Ishikawa (cell line): ENCODE measurements around the gene FOXJ2.

Source experiments
- CEBPB ChIP-seq: IDR thresholded peaks from 2 replicates; pipeline ENCODE4 v1.6.1; 2012
- CREB1 ChIP-seq: IDR thresholded peaks from 2 replicates; pipeline ENCODE4 v1.6.1; 2012; ENCODE audit warnings: low read depth
- EGR1 ChIP-seq: IDR thresholded peaks from 2 replicates; pipeline ENCODE4 v1.6.1; 2012
- EP300 ChIP-seq: IDR thresholded peaks from 2 replicates; pipeline ENCODE4 v1.6.1; 2012; ENCODE audit warnings: borderline replicate concordance
- FOXM1 ChIP-seq: IDR thresholded peaks from 2 replicates; pipeline ENCODE4 v1.6.1; 2012; ENCODE audit warnings: low read depth, borderline replicate concordance
- NFIC ChIP-seq: IDR thresholded peaks from 2 replicates; pipeline ENCODE4 v1.6.1; 2012
- RAD21 ChIP-seq: IDR thresholded peaks from 2 replicates; pipeline ENCODE4 v1.6.1; 2012; ENCODE audit warnings: low read depth
- REST ChIP-seq: IDR thresholded peaks from 2 replicates; pipeline ENCODE4 v1.6.1; 2012; ENCODE audit warnings: low read depth, mild to moderate bottlenecking
- TAF1 ChIP-seq: IDR thresholded peaks from 2 replicates; pipeline ENCODE4 v1.6.1; 2012; ENCODE audit warnings: low read depth, mild to moderate bottlenecking
- TCF12 ChIP-seq: IDR thresholded peaks from 2 replicates; pipeline ENCODE4 v1.6.1; 2012; ENCODE audit warnings: low read depth
- TEAD4 ChIP-seq: IDR thresholded peaks from 2 replicates; pipeline ENCODE4 v1.6.1; 2012
- USF1 ChIP-seq: IDR thresholded peaks from 2 replicates; pipeline ENCODE4 v1.6.1; 2012
- YY1 ChIP-seq: IDR thresholded peaks from 2 replicates; pipeline ENCODE4 v1.6.1; 2012; ENCODE audit warnings: low read depth
- ZBTB7A ChIP-seq: IDR thresholded peaks from 2 replicates; pipeline ENCODE4 v1.6.1; 2012; ENCODE audit warnings: low read depth
- TF ChIP-seq, protein P1 (sequence below): IDR thresholded peaks from 2 replicates; pipeline ENCODE4 v1.6.1; 2012

FOXJ2 gene

DNA sequence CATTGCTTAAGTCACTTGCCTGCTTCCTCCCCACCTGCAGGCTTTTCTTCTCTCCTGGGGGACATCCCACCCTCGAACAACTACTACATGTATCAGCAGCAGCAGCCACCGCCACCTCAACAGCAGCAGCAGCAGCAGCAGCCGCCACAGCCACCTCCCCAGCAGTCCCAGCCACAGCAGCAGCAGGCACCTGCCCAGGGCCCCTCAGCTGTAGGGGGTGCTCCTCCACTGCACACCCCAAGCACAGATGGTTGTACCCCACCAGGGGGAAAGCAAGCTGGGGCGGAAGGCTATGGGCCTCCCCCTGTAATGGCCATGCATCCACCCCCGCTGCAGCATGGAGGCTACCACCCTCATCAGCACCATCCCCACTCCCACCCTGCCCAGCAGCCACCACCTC, 15.3 kb downstream of the FOXJ2 start:
- TF ChIP-seq, protein P1, sequence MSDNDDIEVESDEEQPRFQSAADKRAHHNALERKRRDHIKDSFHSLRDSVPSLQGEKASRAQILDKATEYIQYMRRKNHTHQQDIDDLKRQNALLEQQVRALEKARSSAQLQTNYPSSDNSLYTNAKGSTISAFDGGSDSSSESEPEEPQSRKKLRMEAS, result no peak
- no peak for TF ChIP-seq EGR1
- TF ChIP-seq REST, result no peak
- TF ChIP-seq YY1, result no peak
- TF ChIP-seq RAD21, result no peak
- TF ChIP-seq TEAD4, result no peak
- TF ChIP-seq ZBTB7A, result no peak
- TF ChIP-seq FOXM1, result no peak
- TF ChIP-seq TAF1, result no peak
- no peak for TF ChIP-seq TCF12
- no peak for TF ChIP-seq CEBPB
- no peak for TF ChIP-seq CREB1

GRCh38 chr12:8048906-8049305, 16.4 kb downstream of the FOXJ2 start:
- TF ChIP-seq, protein P1, result no peak
- TF ChIP-seq RAD21 (no peak), YY1 (no peak), EP300 (no peak), CEBPB (no peak), REST (no peak), CREB1 (no peak), USF1 (no peak)

DNA sequence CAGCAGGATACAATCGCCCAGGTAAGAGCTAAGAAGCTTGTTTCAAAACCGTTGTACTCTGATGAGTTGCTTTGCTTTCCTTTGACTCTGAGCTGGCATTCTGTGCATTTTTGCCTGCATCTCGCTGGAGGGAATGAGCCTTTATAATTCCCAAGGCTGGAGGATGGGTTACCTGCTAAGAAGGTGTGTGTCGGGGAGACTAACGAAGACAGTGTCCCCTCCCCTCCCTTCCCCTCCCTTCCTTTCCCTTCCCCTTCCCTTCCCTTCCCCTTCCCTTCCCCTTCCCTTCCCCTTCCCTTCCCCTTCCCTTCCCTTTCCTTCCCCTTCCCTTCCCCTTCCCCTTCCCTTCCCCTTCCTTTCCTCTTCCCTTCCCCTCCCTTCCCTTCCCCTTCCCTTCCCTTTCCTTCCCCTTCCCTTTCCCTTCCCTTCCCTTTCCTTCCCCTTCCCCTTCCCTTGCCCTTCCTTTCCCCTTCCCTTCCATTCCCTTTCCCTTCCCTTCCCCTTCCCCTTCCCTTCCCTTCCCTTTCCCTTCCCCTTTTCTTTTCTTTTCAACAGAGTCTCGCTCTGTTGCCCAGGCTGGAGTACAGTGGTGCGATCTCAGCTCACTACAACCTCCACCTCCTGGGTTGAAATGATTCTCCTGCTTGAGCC, 18.2 kb downstream of the FOXJ2 start:
- TF ChIP-seq TEAD4 (no peak), TAF1 (no peak), NFIC (no peak), CREB1 (no peak), RAD21 (no peak), FOXM1 (no peak), YY1 (no peak), CEBPB (no peak), EP300 (no peak), TCF12 (no peak), USF1 (no peak), EGR1 (no peak), ZBTB7A (no peak), REST (no peak)
- TF ChIP-seq, protein P1, result no peak

GRCh38 chr12:8052679-8053078, 20.2 kb downstream of the FOXJ2 start:
- TF ChIP-seq TCF12, result no peak
- no peak for TF ChIP-seq CEBPB
- TF ChIP-seq USF1, result no peak
- no peak for TF ChIP-seq FOXM1
- TF ChIP-seq YY1, result no peak
- no peak for TF ChIP-seq CREB1
- no peak for TF ChIP-seq EP300
- no peak for TF ChIP-seq NFIC
- TF ChIP-seq EGR1, result no peak
- no peak for TF ChIP-seq RAD21
- TF ChIP-seq ZBTB7A, result no peak
- TF ChIP-seq, protein P1, result no peak
- TF ChIP-seq REST, result no peak
- no peak for TF ChIP-seq TAF1
- no peak for TF ChIP-seq TEAD4
